Measurements from ENCODE around the gene LCORL. TPM values are rescaled to one million over a fixed set of nuclear protein-coding genes. Genes with fewer than 3 reads are reported as not detected.

The LCORL gene
- total RNA-seq, result 12.5 and 16.0 TPM in 2 replicates

DNA sequence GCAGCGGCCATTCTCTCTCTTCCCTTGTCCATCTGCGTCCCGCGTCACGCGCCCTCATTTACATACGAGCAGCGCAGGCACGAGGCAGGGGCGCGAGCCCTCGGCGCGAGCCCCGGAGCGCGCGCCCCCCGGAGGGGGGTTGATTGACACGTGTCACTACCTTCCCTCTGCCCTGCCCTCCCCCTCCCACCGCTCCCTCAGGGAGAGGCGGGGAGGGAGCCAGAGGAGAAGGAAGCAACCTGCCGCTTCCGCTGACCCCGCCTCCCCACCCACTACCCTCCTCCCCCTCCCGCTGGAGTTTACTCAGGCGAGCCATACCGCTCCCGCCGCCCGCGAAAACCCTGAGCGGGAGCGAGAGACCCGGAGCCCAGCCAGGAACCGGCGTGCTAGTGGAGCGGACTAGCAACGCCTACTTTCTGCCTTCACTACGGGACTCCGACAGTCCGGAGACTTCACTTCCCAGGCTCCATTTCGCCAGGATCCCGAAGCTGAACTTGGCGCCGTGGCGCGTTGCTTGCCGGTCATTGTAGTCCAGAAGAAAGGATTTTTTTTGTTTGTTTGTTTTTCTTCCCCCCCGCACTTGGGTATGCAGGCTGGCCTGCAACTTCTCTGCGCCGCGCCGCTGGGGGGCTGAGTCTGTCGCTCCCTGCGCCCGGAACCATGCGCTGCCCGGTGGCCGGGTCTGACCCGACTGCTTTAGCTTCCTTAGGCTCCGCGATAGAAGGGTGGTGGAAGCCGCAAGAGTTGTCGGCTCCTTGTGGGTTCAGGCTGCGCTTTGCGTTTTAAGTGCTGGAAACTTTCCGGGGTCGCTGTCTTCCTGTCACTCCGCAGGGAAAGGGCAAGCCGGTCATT is at the start of gene LCORL:
LCORL (minus strand) TSS at position 36 of the 852 bp plus-strand sequence; CDS start at position 32, 4 bp downstream.

GRCh38 chr4:17810260-17811077 is 211.1 kb downstream of the LCORL start, which contains the start of the genes DCAF16 and NCAPG:
Gene DCAF16, minus strand, starts transcription at chr4:17810757. Its CDS starts 6,616 bp downstream, at chr4:17804141.
Gene NCAPG, plus strand, starts transcription at chr4:17810979. Its CDS starts 99 bp downstream, at chr4:17811078.

Other genes starting within 250 kb of the LCORL start
- 0.05 TPM in 1 of 2 replicates, not detected in the other for gene FAM184B, start 240.1 kb downstream of the LCORL start, total RNA-seq
- 15.7 and 18.6 TPM in 2 replicates for gene DCAF16, start 211.0 kb downstream of the LCORL start, total RNA-seq
- 2.1 and 20.7 TPM in 2 replicates for gene NCAPG, start 210.8 kb downstream of the LCORL start, total RNA-seq